HepG2 (cell line): ENCODE results near the gene PEPD. TPM values are rescaled to one million over a fixed set of nuclear protein-coding genes. Genes with fewer than 3 reads are reported as not detected.

Experiments
- ATAC-seq: fragments of 200-7000 bp; cut with Tn5 transposase; 3 replicates; pipeline ENCODE4 v1.9.1; 2020; ENCODE audit warnings: mild to moderate bottlenecking, moderate library complexity
- BruUV-seq: library from RNA; stranded (reverse); fragments of 400-500 nt; replicated peaks from 2 replicates; lab custom pipeline; 2021; lab: Mats Ljungman, UMichigan
- CTCF ChIA-PET: fragments of 300-600 bp; formaldehyde crosslinking; extraction: SDS; loops from one replicate; lab custom pipeline; 2021; ENCODE audit warnings: low total read pairs, inconsistent platforms, low intra/inter-chr PET ratio; lab: Yijun Ruan, JAX
- POLR2A ChIA-PET: fragments of 350-600 bp; sonication (Branson Sonifier 250); formaldehyde crosslinking; loops from one replicate; lab custom pipeline; 2020; ENCODE audit warnings: antibody characterized with exemption, inconsistent platforms; lab: Yijun Ruan, JAX
- DNase-seq: peaks from one replicate; pipeline ENCODE4 v3.0.0-alpha.2; 2015; ENCODE audit warnings: low spot score
- FAIRE-seq: peaks from 3 replicates; lab custom pipeline; 2011; peaks lifted over from hg19 to GRCh38; lab: Jason Lieb, UNC
- H2AFZ ChIP-seq: one replicate; pipeline ENCODE4 v1.6.1; 2011; ENCODE audit warnings: low read length, inconsistent platforms
- H3K27ac ChIP-seq: fragments of 300-600 bp; 3 replicates; pipeline ENCODE4 v1.8.0; 2011; ENCODE audit warnings: mixed run types, mild to moderate bottlenecking, mixed read lengths, low read length, inconsistent platforms; ENCODE audit not compliant: insufficient read depth; ENCODE audit errors: extremely low read length
- H3K27me3 ChIP-seq, 2 experiments: fragments of 200-600 bp in 1 of 2; 2 replicates in 1 of 2; 3 replicates in 1 of 2; pipeline versions ENCODE4 v1.6.0 to v1.8.0; 2011; ENCODE audit warnings: low read length in 2 of 2, mild to moderate bottlenecking in 2 of 2, moderate library complexity in 2 of 2, inconsistent platforms in 1 of 2; ENCODE audit not compliant: insufficient read depth in 2 of 2, control insufficient read depth in 1 of 2
- H3K36me3 ChIP-seq, 2 experiments: fragments of 200-600 bp in 1 of 2; replicated peaks in 1 of 2; 2 replicates in 1 of 2; 3 replicates in 1 of 2; pipeline versions ENCODE4 v1.5.1 to v1.8.0; 2011; ENCODE audit warnings: low read length in 2 of 2, inconsistent platforms in 1 of 2; ENCODE audit not compliant: insufficient read depth in 2 of 2, control insufficient read depth in 1 of 2
- H3K4me1 ChIP-seq: 2 replicates; pipeline ENCODE4 v1.5.1; 2012; ENCODE audit warnings: low read length, inconsistent platforms; ENCODE audit not compliant: insufficient read depth
- H3K4me2 ChIP-seq: 2 replicates; pipeline ENCODE4 v1.6.0; 2011; ENCODE audit warnings: low read depth, low read length, inconsistent platforms
- H3K4me3 ChIP-seq, 3 experiments: fragments of 200-600 bp in 1 of 3; sonication (generic), shearing (Covaris generic) in 1 of 3; replicated peaks in 1 of 3; 2 replicates each; pipeline ENCODE4 v1.5.1; 2011 to 2016; ENCODE audit warnings: low read length in 3 of 3, inconsistent platforms in 2 of 3, low read depth in 2 of 3, mild to moderate bottlenecking in 2 of 3, control low read depth in 1 of 3, mixed read lengths in 1 of 3; ENCODE audit not compliant: insufficient read depth in 1 of 3
- H3K79me2 ChIP-seq: one replicate; pipeline ENCODE4 v1.6.1; 2011; ENCODE audit warnings: low read length, inconsistent platforms; ENCODE audit not compliant: insufficient read depth
- H3K9ac ChIP-seq: 2 replicates; pipeline ENCODE4 v1.6.0; 2011; ENCODE audit warnings: mild to moderate bottlenecking, low read depth, low read length, inconsistent platforms; ENCODE audit not compliant: insufficient read depth
- H3K9me3 ChIP-seq: 2 replicates; pipeline ENCODE4 v1.5.1; 2012; ENCODE audit warnings: mild to moderate bottlenecking, low read length
- H4K20me1 ChIP-seq: 2 replicates; pipeline ENCODE4 v1.6.0; 2011; ENCODE audit warnings: inconsistent platforms, mild to moderate bottlenecking, low read length, moderate library complexity; ENCODE audit not compliant: insufficient read depth
- AHR ChIP-seq: IDR thresholded peaks from 2 replicates; pipeline ENCODE4 v1.6.1; 2018; ENCODE audit warnings: missing genetic modification reagents, missing compliant biosample characterization
- DMTF1 ChIP-seq: sonication (generic); formaldehyde crosslinking; IDR thresholded peaks from 2 replicates; pipeline ENCODE4 v1.4.0; 2020; ENCODE audit warnings: mild to moderate bottlenecking, missing genetic modification reagents
- FOXJ3 ChIP-seq: sonication (generic); formaldehyde crosslinking; IDR thresholded peaks from 2 replicates; pipeline ENCODE4 v1.4.0; 2020; ENCODE audit warnings: missing genetic modification reagents, mild to moderate bottlenecking, borderline replicate concordance
- FUBP1 ChIP-seq: sonication (generic); formaldehyde crosslinking; IDR thresholded peaks from 2 replicates; pipeline ENCODE4 v1.5.1; 2020; ENCODE audit warnings: missing genetic modification reagents, mild to moderate bottlenecking, borderline replicate concordance
- KDM3A ChIP-seq: IDR thresholded peaks from 2 replicates; pipeline ENCODE4 v1.6.1; 2018; ENCODE audit warnings: low read depth, missing compliant biosample characterization
- SATB2 ChIP-seq: sonication (generic); formaldehyde crosslinking; IDR thresholded peaks from 2 replicates; pipeline ENCODE4 v1.5.0; 2020; ENCODE audit warnings: missing genetic modification reagents
- TEF ChIP-seq: sonication (generic); formaldehyde crosslinking; IDR thresholded peaks from 2 replicates; pipeline ENCODE4 v1.5.0; 2020; ENCODE audit warnings: missing genetic modification reagents
- TOPORS ChIP-seq: sonication (generic); formaldehyde crosslinking; IDR thresholded peaks from 2 replicates; pipeline ENCODE4 v1.8.0; 2023; ENCODE audit warnings: mild to moderate bottlenecking, missing genetic modification reagents
- ZNF496 ChIP-seq: sonication (generic); formaldehyde crosslinking; IDR thresholded peaks from 2 replicates; pipeline ENCODE4 v1.8.1; 2023; ENCODE audit warnings: mild to moderate bottlenecking, moderate library complexity, missing genetic modification reagents; ENCODE audit not compliant: insufficient replicate concordance
- ZNF672 ChIP-seq: sonication (generic); formaldehyde crosslinking; IDR thresholded peaks from 2 replicates; pipeline ENCODE4 v1.8.1; 2022; ENCODE audit warnings: missing genetic modification reagents
- ZNF747 ChIP-seq: sonication (generic); formaldehyde crosslinking; IDR thresholded peaks from 2 replicates; pipeline ENCODE4 v1.8.1; 2023; ENCODE audit warnings: missing genetic modification reagents, mild to moderate bottlenecking, borderline replicate concordance
- WGBS: methylation state at CpG from one replicate; pipeline ENCODE4 v1.1.6; 2017; ENCODE audit warnings: low lambda C conversion rate; 5-methylcytosine and 5-hydroxymethylcytosine counted together
- in situ Hi-C: cut with HindIII; loops from 2 replicates; pipeline ENCODE4 v1.10.0; 2017; ENCODE audit warnings: low pct_unique_long_range_greater_than_20kb; ENCODE audit not compliant: extremely low pct_ligation_motif_present
- intact Hi-C: fragments of 100-400 bp; cut with micrococcal nuclease; formaldehyde crosslinking; loops from one replicate; pipeline ENCODE4 v1.10.0; 2022; ENCODE audit not compliant: unreplicated experiment
- polyA plus RNA-seq, 8 experiments: library from polyadenylated mRNA; depleted of rRNA in 3 of 8; stranded (reverse) in 7 of 8; unstranded in 1 of 8; fragments of >200 nt; fragmentation: Illumina TruSeq in 4 of 8; extraction: Trizol in 4 of 8; gene quantifications; 2 replicates each; pipeline versions ENCODE4 v1.2.1 to v1.2.3, GENCODE V29; 2011 to 2016; ENCODE audit warnings: low read depth in 4 of 8, missing spikeins in 1 of 8, mixed read lengths in 1 of 8; ENCODE audit not compliant: insufficient read depth in 1 of 8
- total RNA-seq, 5 experiments: library from RNA; depleted of rRNA; stranded (reverse); fragments of >200 nt; fragmentation: Illumina TruSeq; extraction: Trizol; gene quantifications; 2 replicates each; pipeline ENCODE4 v1.2.3, GENCODE V29; 2016; ENCODE audit warnings: low read depth in 1 of 5
- TF ChIP-seq, protein P1 (sequence below): sonication (generic); formaldehyde crosslinking; IDR thresholded peaks from 2 replicates; pipeline ENCODE4 v1.4.0; 2020; ENCODE audit warnings: missing genetic modification reagents, borderline replicate concordance
- TF ChIP-seq, protein P2 (sequence below): conservative IDR thresholded peaks from 2 replicates; pipeline ENCODE4 v1.6.1; 2018; ENCODE audit warnings: missing genetic modification reagents
- TF ChIP-seq, protein P3 (sequence below): IDR thresholded peaks from 2 replicates; pipeline ENCODE4 v1.6.1; 2016; ENCODE audit warnings: missing compliant biosample characterization, missing genetic modification reagents, borderline replicate concordance
- TF ChIP-seq, protein P4 (sequence below): IDR thresholded peaks from 2 replicates; pipeline ENCODE4 v1.6.1; 2012; ENCODE audit warnings: inconsistent platforms

Gene PEPD
- total and polyA plus RNA-seq, 2 of the 13 experiments (the other 11 are each of a cell fraction or from before 2014, with no cell fraction given) = 60.7 to 75.1 TPM

DNA sequence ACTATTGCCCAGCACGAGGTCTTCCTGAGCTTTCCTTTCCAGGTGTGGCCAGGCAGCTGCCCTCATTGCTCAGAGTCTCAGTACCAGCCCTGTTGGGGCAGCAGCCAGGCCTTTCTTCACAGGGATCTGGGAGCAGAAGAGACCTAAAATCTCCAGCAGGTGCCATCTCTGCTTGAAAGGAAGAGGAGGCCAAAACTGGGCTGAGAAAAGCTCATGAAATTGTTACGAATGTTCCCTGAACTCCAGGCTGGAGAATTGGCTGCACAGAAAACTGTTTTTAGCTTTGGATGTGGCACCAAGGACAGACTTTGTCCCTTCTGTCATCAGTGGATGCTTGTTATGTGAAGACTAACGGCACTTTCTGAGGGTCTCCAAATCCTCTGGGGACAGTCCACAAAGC, 8.7 kb upstream of the PEPD start:
- FAIRE-seq = no peak
- Histone ChIP-seq H3K36me3 (no peaks in the 10 kb centered on the region), H4K20me1 (no peaks in the 10 kb centered on the region), H3K4me1 (no peaks in the 10 kb centered on the region), H3K9me3 (no peaks in the 10 kb centered on the region), H3K4me2 (no peak overlapping the region), H3K9ac (no peak overlapping the region), H3K27me3 (peaks cover 2 to 20% of the 10 kb centered on the region in 2 experiments; a peak in 4 of 5 replicates), H3K4me3 (no peak overlapping the region), H3K79me2 (no peaks in the 10 kb centered on the region), H2AFZ (no peak overlapping the region), H3K27ac (no peak overlapping the region)
- in situ Hi-C loops (no loop called here), intact Hi-C loops (no loop called here)
- POLR2A ChIA-PET = no interaction called here
- 5% methylated on average over 3 of the region's 3 CpGs for WGBS
- no peak for ATAC-seq
- no peak for DNase-seq
- CTCF ChIA-PET = no interaction called here
- no TSS peak for BruUV-seq
- TF ChIP-seq ZNF672 = no peak
- no peak for TF ChIP-seq FUBP1
- no peak for TF ChIP-seq SATB2 (CRISPR knock-in tag)
- TF ChIP-seq AHR (CRISPR knock-in tag) = no peak
- TF ChIP-seq, protein P1, sequence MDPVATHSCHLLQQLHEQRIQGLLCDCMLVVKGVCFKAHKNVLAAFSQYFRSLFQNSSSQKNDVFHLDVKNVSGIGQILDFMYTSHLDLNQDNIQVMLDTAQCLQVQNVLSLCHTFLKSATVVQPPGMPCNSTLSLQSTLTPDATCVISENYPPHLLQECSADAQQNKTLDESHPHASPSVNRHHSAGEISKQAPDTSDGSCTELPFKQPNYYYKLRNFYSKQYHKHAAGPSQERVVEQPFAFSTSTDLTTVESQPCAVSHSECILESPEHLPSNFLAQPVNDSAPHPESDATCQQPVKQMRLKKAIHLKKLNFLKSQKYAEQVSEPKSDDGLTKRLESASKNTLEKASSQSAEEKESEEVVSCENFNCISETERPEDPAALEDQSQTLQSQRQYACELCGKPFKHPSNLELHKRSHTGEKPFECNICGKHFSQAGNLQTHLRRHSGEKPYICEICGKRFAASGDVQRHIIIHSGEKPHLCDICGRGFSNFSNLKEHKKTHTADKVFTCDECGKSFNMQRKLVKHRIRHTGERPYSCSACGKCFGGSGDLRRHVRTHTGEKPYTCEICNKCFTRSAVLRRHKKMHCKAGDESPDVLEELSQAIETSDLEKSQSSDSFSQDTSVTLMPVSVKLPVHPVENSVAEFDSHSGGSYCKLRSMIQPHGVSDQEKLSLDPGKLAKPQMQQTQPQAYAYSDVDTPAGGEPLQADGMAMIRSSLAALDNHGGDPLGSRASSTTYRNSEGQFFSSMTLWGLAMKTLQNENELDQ (CRISPR knock-in tag) = no peak
- TF ChIP-seq FOXJ3 (CRISPR knock-in tag) = no peak
- TF ChIP-seq ZNF496 = no peak
- TF ChIP-seq, protein P2, sequence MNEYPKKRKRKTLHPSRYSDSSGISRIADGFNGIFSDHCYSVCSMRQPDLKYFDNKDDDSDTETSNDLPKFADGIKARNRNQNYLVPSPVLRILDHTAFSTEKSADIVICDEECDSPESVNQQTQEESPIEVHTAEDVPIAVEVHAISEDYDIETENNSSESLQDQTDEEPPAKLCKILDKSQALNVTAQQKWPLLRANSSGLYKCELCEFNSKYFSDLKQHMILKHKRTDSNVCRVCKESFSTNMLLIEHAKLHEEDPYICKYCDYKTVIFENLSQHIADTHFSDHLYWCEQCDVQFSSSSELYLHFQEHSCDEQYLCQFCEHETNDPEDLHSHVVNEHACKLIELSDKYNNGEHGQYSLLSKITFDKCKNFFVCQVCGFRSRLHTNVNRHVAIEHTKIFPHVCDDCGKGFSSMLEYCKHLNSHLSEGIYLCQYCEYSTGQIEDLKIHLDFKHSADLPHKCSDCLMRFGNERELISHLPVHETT (CRISPR knock-in tag) = no peak
- TF ChIP-seq, protein P3, sequence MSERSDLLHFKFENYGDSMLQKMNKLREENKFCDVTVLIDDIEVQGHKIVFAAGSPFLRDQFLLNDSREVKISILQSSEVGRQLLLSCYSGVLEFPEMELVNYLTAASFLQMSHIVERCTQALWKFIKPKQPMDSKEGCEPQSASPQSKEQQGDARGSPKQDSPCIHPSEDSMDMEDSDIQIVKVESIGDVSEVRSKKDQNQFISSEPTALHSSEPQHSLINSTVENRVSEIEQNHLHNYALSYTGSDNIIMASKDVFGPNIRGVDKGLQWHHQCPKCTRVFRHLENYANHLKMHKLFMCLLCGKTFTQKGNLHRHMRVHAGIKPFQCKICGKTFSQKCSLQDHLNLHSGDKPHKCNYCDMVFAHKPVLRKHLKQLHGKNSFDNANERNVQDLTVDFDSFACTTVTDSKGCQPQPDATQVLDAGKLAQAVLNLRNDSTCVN (CRISPR knock-in tag) = no peak
- no peak for TF ChIP-seq TEF (CRISPR knock-in tag)
- no peak for TF ChIP-seq DMTF1 (CRISPR knock-in tag)
- no peak for TF ChIP-seq ZNF747 (CRISPR knock-in tag)
- TF ChIP-seq, protein P4, sequence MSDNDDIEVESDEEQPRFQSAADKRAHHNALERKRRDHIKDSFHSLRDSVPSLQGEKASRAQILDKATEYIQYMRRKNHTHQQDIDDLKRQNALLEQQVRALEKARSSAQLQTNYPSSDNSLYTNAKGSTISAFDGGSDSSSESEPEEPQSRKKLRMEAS = no peak
- TF ChIP-seq KDM3A = no peak
- no peak for TF ChIP-seq TOPORS
